Measurements from ENCODE around the gene IKZF1.

DNA sequence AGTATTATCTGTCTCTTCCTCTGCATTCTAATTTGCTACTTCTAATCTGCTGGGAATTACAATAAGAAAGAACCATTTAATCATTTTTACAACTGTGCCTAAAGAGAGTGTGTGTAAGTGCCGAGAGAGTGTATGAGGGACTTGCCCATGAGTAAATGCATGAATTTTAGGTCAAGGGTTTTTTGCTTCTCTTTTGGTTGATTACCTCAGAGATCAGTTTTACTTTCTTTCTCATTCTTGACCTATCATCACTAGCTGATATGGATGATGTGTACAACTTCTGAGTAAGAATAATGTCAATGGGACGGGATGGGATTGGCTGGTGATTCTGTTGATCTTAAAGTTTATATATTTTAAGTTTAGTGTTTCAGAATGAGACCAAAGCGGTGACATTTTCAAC, 47.8 kb downstream of the IKZF1 start:
- TF ChIP-seq, protein P1, sequence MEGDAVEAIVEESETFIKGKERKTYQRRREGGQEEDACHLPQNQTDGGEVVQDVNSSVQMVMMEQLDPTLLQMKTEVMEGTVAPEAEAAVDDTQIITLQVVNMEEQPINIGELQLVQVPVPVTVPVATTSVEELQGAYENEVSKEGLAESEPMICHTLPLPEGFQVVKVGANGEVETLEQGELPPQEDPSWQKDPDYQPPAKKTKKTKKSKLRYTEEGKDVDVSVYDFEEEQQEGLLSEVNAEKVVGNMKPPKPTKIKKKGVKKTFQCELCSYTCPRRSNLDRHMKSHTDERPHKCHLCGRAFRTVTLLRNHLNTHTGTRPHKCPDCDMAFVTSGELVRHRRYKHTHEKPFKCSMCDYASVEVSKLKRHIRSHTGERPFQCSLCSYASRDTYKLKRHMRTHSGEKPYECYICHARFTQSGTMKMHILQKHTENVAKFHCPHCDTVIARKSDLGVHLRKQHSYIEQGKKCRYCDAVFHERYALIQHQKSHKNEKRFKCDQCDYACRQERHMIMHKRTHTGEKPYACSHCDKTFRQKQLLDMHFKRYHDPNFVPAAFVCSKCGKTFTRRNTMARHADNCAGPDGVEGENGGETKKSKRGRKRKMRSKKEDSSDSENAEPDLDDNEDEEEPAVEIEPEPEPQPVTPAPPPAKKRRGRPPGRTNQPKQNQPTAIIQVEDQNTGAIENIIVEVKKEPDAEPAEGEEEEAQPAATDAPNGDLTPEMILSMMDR (conservative IDR thresholded peaks at IDR 0.05; ENCODE audit: low read length): no peak
- no peak for TF ChIP-seq EZH2phosphoT487 (IDR thresholded peaks at IDR 0.05; ENCODE audit: borderline replicate concordance)

Data from Loucy (cell line).